ENCODE results near the gene CHEK1. TPM values are rescaled to one million over a fixed set of nuclear protein-coding genes. Genes with fewer than 3 reads are reported as not detected.
"Not testable (repeated sequence)": the region's sequence is repeated elsewhere in the genome, so short reads cannot be mapped to it uniquely, and the experiment has no call there.

Gene CHEK1
- polyA plus RNA-seq, 3 donors = 26.8 to 29.7 (median 28.5) TPM

- no peak for DNase-seq
Observed at GRCh38 chr11:125689274-125689859, 64.4 kb downstream of the CHEK1 start.

DNA sequence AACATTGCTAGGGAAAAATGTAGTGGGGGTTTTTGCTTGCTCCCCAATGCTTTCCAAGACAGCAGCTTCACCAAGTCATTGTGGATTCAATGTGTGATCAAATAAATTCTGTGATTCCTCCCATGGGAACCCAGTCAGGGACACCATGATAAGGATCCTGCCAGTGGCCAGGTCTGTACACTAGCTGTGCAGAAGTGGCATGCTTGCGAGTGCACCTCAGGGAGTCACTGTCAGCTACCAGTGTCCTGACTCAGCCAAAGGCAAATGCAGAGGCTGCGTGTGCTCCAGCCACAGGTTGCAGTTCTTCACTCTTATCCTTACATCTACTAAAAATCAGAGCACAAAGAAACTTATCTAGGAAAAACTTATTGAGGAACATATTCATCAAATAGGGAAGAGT lies 65.0 kb downstream of the CHEK1 start:
- DNase-seq = no peak

DNA sequence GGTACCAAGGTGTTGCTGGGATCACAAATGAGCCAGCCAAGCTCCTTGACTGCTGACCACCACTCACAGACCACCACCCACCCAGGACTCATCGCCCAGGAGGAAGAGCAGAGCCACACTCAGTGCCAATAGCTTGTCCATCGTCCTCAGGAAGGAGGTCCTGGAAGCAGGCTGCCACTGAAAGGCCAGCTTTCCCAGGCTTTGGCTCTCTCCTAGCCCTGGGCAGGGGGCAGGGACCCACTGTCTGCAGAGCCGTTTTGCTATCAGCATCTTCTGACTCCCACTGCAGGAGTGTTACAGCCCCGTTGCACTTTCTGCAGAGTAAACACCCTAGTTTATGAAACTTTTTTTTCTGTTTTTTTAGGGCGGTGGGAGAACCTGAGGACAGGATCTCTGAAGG lies 67.9 kb downstream of the CHEK1 start:
- DNase-seq = no peak

DNA sequence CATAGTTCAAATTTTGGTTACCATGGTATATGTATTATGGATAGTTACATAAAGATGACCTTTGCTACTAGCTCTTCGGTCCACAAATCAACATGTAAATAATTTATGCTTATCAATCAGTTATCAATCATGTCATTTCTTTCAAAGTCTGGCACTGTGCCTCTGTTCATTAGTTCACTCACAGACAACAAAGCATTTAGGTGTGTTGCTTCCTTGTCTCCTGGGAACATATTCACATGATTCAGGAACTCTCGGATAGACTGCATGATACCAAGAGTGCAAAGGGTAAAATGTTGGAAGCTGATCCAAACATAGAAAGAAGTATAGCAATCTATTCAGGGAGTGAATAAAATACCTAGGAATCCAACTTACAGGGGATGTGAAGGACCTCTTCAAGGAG lies 70.0 kb downstream of the CHEK1 start:
- no peak for DNase-seq

GRCh38 chr11:125701018-125701610 lies 76.2 kb downstream of the CHEK1 start:
- DNase-seq = no peak

GRCh38 chr11:125701858-125702621 lies 77.1 kb downstream of the CHEK1 start:
- DNase-seq = no peak

- not testable (repeated sequence) for DNase-seq
Observed at GRCh38 chr11:125704686-125705085, 79.7 kb downstream of the CHEK1 start.

- DNase-seq = no peak
Observed at GRCh38 chr11:125720781-125721180, 95.8 kb downstream of the CHEK1 start.

DNA sequence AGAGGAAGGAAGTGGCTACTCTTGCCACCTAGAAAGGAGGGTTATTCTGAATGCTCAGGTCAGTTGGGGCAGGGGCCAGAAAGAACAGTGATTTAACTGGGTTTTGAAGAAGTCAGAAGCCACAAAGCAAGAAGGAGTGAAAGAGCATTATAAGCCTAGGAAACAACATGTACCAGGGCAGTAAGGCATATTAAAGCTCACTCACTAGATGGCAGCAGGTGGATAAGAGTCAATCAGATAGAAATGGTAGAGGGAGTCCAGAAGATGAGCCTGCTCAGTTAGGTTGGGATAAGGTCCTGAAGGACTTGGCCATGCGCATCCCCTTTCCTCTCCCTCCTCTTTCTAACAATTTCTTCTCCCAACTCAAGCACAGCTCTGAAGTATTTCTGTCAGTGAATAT lies 99.2 kb downstream of the CHEK1 start:
- DNase-seq = no peak

Other genes starting within 250 kb of the CHEK1 start
- 10 to 100 TPM in 1 of 3 donors, 1 to 10 TPM in 2; 7.2 to 10.9 (median 8.1) TPM for gene FEZ1, start 128.9 kb upstream of the CHEK1 start, polyA plus RNA-seq (ENCODE audit: insufficient read length in 3 of 3)
- gene EI24, start 55.7 kb upstream of the CHEK1 start, polyA plus RNA-seq (ENCODE audit: insufficient read length in 3 of 3) = 100 to 1,000 TPM; 103 to 131 (median 128) TPM
- gene STT3A, start 32.3 kb upstream of the CHEK1 start, polyA plus RNA-seq (ENCODE audit: insufficient read length in 3 of 3) = 100 to 1,000 TPM; 184 to 217 (median 205) TPM
- 1 to 10 TPM in 1 of 3 donors, under 1 TPM in 2; 0.53 to 1.0 (median 0.80) TPM for gene ACRV1, start 55.7 kb downstream of the CHEK1 start, polyA plus RNA-seq (ENCODE audit: insufficient read length in 3 of 3)
- not detected for gene PATE1, start 121.1 kb downstream of the CHEK1 start, polyA plus RNA-seq (ENCODE audit: insufficient read length in 3 of 3)
- gene PATE2, start 153.7 kb downstream of the CHEK1 start, polyA plus RNA-seq (ENCODE audit: insufficient read length in 3 of 3) = not detected
- gene PATE3, start 163.0 kb downstream of the CHEK1 start, polyA plus RNA-seq (ENCODE audit: insufficient read length in 3 of 3) = under 1 TPM in 1 of 3 donors, not detected in 2; 0.13 TPM
- gene PATE4, start 208.2 kb downstream of the CHEK1 start, polyA plus RNA-seq (ENCODE audit: insufficient read length in 3 of 3) = under 1 TPM in 1 of 3 donors, not detected in 2; 0.31 TPM